GM19240 (cell line): ENCODE results near the gene BCR.
"Not testable (repeated sequence)": the region's sequence is repeated elsewhere in the genome, so short reads cannot be mapped to it uniquely, and the experiment has no call there.

Experiments used
- DNase-seq: peaks from one replicate; pipeline ENCODE4 v3.0.0; 2011; ENCODE audit warnings: low spot score; ENCODE audit not compliant: insufficient read length

BCR gene

GRCh38 chr22:23180301-23180892 is at the start of gene BCR:
TSS of gene BCR (plus strand) at chr22:23180509. CDS start at chr22:23180961, 452 bp downstream.
- DNase-seq, result peak; percentile 58

DNA sequence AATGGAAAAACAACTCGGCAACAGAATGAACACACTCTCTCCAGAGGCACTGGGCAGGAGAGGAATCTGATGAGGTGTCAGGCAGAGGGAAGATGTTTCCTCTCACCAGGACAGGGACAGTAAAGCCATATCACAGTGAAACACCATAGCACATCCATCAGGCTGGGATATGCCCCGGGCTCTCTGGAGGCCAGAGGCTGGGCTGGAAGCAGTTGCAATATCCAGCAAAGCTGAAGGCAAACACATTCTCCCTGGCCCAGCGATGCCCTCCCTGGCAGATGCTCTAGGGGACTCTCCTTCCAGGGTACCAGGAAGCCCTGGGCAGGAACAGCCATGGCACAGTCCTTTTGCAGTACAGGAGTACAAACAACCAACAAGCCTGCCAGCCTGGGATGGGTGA is 49.6 kb upstream of the BCR start:
- no peak for DNase-seq

DNA sequence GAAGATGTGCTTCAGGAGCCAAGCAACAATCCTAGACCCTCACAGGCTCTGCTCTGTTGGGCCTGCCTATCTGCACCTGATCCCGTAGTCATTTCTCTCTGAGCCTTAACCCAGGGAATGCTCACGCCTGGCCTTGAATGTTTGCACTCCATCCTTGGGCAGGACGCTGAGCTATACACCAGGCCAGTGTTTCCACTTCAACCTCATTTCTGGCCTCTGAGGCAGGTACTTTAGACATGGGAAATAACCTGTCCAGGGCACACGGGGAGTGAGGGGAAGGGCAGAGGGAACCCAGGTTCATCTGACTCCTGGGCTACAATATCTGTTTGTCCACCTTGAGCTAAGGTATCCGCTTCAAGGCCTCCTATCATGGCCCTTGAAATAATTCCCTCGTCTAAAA is 48.4 kb upstream of the BCR start:
- DNase-seq, result no peak

- no peak for DNase-seq
Measured at GRCh38 chr22:23132376-23133091, 47.8 kb upstream of the BCR start.

DNA sequence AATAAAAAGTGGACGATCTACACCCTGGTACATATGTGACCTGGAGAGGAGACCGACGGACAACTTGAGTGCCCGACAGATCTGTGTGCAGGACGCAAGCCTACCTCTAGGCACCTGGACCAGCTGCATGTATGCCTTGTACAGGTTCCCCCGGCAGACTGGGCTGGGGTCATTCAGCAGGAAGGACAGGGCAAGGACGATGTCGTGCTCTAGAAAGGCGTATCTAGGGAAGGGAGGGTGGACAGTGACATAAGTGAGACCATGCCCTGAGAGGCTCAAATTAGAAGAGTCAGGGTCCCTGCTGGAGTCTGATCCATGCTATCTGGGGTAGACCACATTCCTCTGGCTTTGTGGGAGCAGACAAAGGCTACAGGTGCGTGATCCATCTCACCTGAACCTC is 46.4 kb upstream of the BCR start:
- DNase-seq, result no peak

- not testable (repeated sequence) for DNase-seq
Measured at GRCh38 chr22:23136991-23137390, 43.3 kb upstream of the BCR start.

- DNase-seq, result no peak
Measured at GRCh38 chr22:23137468-23137867, 42.8 kb upstream of the BCR start.

- peak; percentile 36 for DNase-seq
Measured at GRCh38 chr22:23137905-23138561, 42.3 kb upstream of the BCR start.

- no peak for DNase-seq
Measured at GRCh38 chr22:23138584-23139435, 41.5 kb upstream of the BCR start.

GRCh38 chr22:23140385-23140784 is 39.9 kb upstream of the BCR start:
- no peak for DNase-seq

DNA sequence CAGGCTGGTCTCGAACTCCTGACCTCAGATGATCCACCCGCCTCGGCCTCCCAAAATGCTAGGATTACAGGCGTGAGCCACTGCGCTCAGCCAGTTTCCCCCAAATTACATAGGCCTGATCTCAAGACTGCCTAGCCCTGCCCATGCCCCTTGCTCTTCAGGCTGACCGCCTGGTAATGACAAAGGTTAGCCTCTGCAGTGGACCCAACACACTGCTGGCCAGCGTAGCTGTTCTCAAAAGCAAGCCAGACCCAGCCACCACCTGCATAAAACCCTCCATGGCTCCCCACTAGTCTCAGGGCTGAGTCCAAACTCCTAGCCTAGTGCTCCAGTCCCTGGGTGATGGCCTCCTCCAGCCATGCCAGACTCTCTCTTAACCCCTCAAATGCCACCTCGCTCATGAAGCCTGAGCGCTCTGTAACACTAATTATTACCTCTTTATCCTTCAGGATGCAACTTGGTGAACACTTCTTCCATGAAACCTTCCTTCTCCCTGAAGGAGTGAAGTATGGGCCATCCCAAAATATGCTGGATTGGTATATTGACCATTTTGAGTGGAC is 37.7 kb upstream of the BCR start:
- DNase-seq, result no peak

DNA sequence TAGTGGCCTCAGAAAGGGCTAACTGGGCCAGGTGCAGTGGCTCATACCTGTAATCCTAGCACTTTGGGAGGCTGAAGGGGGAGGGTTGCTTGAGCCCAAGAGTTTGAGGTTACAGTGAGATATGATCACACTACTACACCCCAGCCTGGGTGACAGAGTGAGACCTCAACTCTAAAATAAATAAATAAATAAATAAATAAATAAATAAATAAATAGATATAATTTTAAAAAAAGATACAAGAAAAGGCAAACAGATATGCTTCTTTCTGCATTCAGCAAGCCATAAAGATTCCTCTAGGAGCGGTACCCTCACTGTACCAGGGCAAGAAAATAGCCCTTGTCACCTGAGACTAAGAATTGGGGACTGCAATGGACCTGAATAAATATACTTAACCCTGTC is 37.2 kb upstream of the BCR start:
- DNase-seq, result no peak

DNA sequence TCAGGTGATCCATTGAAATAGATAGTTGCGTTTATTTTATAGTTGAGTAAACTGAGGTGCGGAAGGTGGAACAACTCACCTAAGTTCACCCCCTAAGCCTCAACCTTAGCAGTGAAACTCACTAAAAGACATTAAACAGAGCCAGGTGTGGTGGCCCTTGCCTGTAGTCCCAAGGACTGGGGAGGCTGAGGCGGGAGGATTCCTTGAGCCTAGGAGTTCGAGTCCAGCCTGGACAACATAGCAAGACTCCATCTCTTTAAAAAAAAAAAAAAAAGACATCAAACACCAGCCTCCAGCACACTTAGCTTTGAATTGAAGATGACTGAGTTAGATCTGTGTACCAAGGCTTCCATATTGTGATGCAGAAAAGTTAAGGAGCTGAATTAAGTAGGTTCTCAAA is 35.9 kb upstream of the BCR start:
- no peak for DNase-seq

DNA sequence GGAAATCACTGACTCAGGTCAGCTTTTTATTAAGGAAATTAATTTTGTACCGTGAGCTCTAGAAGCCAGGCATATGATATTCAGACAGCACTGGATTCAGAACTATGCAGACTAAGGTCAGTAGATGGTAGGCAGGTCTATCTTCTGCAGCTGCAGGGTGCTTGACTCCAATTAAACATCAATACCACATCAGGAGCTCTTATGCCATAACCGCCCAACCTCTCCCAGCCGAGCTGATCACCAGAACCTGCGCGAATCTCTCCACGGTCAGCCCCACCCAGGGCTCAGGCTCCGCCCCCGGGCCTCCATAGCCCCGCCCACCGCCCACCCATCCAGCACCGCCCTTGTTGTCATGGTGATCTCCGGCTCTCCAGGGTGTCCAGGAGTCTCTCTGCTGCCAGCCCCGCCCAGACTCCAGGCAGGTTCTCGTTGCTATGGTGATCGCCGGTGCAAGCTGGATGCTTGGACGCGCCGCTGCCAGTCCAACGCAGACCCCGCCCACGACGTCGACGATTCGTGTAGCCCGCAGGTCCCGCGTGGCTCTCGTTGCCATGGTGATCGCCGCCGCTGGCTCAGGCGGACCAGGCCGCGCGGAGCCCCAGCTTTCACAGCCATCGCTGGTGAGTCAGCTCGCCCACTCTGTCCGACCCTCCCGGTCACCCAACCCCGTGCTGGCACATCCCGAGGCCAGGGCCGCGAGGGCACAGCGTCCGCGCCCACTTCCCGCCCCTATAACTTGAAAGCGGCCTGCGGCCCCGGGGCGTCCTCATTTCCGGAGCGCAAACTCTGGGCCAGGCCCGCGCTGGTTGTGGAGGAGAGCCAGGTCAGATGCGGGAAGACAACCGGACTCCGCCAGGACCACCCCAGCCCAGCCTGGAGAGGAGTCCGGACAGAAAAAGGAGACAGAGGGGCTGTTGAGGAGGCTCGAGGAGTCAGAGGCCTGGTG is 35.1 kb upstream of the BCR start, which contains the start of gene RAB36:
RAB36 (plus strand) TSS at position 546 of the 946 bp plus-strand sequence. CDS start 1,140 bp downstream, outside the sequence.
- peak; percentile 40 for DNase-seq

- DNase-seq, result no peak
Measured at GRCh38 chr22:23145878-23146470, 34.3 kb upstream of the BCR start.

DNA sequence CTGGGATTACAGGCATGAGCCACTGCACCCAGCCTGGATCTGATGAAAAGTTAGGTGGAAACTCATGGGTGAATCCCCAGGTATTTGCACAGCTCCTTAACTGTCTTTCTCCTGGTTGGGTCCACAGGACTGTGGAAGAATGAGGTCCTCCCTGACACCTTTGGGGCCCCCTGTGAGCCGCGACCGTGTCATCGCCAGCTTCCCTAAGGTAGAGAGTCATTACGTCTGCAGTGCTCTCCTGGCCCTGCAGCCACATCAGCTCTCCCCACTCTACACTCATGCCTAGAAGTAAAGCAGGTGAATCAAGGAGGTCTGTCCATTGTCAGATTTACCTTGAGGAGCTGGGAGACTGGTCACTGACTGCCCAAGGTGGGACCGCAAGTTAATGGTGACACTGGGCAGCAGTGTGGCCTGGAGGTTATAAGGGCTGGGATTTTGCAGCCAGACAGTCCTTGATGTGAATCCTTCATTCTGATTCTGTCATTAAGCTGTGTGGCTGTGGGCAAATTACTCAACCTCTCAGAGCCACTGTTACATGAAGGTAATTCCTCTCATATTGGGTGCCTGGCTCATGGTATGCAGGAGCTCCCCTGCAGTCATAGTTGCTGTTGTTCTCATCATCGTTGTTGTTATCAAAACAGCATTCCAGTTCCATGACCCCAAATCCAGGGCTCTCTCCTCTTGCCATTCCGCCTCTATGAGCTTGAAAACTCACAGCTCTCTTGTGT is 33.7 kb upstream of the BCR start:
- no peak for DNase-seq

GRCh38 chr22:23147617-23148387 is 32.5 kb upstream of the BCR start:
- DNase-seq, result no peak

GRCh38 chr22:23149743-23150238 is 30.5 kb upstream of the BCR start:
- no peak for DNase-seq
